ENCODE measurements around the gene WDR13.

DNA sequence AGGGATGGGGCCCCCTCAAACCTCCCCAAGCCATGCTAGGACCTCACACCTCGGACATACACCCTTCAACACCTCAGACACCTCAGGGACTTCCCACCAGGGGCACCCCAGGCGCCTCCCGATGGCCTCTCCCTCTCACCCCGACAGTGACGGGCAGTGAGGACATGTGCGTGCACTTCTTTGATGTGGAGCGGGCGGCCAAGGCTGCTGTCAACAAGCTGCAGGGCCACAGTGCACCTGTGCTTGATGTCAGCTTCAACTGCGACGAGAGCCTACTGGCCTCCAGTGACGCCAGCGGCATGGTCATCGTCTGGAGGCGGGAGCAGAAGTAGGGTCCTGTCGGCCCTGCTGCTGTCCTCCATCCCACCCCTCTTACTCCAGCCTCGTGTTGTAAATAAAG, 7.4 kb downstream of the WDR13 start:
- TF ChIP-seq YY1 (IDR thresholded peaks at IDR 0.05; ENCODE audit: insufficient read depth, insufficient read length) (no peak), ZNF274 (IDR thresholded peaks at IDR 0.05; ENCODE audit: low read depth, low read length) (no peak)

Measured in NT2/D1 (cell line).